Body of pancreas (tissue), 4 donors: Measurements from ENCODE around the gene RTL10. TPM values are rescaled to one million over a fixed set of nuclear protein-coding genes. Genes with fewer than 3 reads are reported as not detected.
A peak's percentile ranks its signal among the peaks of the same experiment; 100 is the strongest.

Source experiments
- ATAC-seq: fragments of 150-250 bp; one replicate; pipeline ENCODE4 v1.9.1; 2016
- DNase-seq, 4 donors: peaks; one replicate each; pipeline ENCODE4 v3.0.0-alpha.2; 2019
- H3K27ac ChIP-seq, 4 donors: fragments of 200-600 bp; sonication (generic); 1 replicate in 3 of 4; 2 replicates in 1 of 4; pipeline versions ENCODE4 v1.5.1 to v1.6.1; 2016 to 2019; ENCODE audit warnings: mild to moderate bottlenecking in 1 of 4, mixed read lengths in 1 of 4, moderate library complexity in 1 of 4
- H3K27me3 ChIP-seq, 2 donors: fragments of 200-600 bp; sonication (generic); one replicate each; pipeline ENCODE4 v1.6.0; 2016; ENCODE audit warnings: mild to moderate bottlenecking in 1 of 2
- H3K36me3 ChIP-seq, 2 donors: fragments of 200-600 bp; sonication (generic); replicated peaks in 1 of 2; 2 replicates each; pipeline ENCODE4 v1.5.1; 2016; ENCODE audit warnings: low read depth in 2 of 2; ENCODE audit not compliant: insufficient read depth in 1 of 2
- H3K4me1 ChIP-seq: fragments of 200-600 bp; sonication (generic); one replicate; pipeline ENCODE4 v1.6.0; 2016
- H3K4me3 ChIP-seq, 2 donors: fragments of 200-600 bp; sonication (generic); 1 replicate in 1 of 2; 2 replicates in 1 of 2; pipeline ENCODE4 v1.5.1; 2016 to 2019
- H3K9me3 ChIP-seq, 3 donors: fragments of 200-600 bp; sonication (generic); 1 replicate in 2 of 3; 2 replicates in 1 of 3; pipeline ENCODE4 v1.5.1; 2016
- CTCF ChIP-seq, 7 experiments: fragments of 450-650 bp in 4 of 7; fragments of 200-600 bp in 3 of 7; sonication (generic) in 3 of 7; IDR thresholded peaks; one replicate each; pipeline ENCODE4 v1.5.1; 2016 to 2019; ENCODE audit warnings: antibody characterized with exemption in 7 of 7
- POLR2A ChIP-seq, 3 donors: fragments of 450-650 bp; IDR thresholded peaks; one replicate each; pipeline ENCODE4 v1.6.1; 2016; ENCODE audit warnings: antibody characterized with exemption in 3 of 3, mild to moderate bottlenecking in 2 of 3
- WGBS, 2 donors: methylation state at CpG; one replicate each; pipeline ENCODE4 v1.1.5; 2017; 5-methylcytosine and 5-hydroxymethylcytosine counted together
- intact Hi-C: fragments of 100-400 bp; cut with DNase I; formaldehyde crosslinking; loops from one replicate; pipeline ENCODE4 v1.15.1; 2023
- total RNA-seq, 2 donors: library from RNA; depleted of rRNA; stranded (reverse); fragments of >200 nt; gene quantifications; one replicate each; pipeline ENCODE4 v1.1.0, GENCODE V29; 2016

RTL10 gene
- total RNA-seq, 2 donors from 2014 or later: 10.2 to 14.8 TPM

GRCh38 chr22:19882446-19883381, 28.0 kb upstream of the RTL10 start:
- H3K4me1 ChIP-seq: no peaks in the 10 kb centered on the region
- DNase-seq (peak in 2 of 4 donors; percentile 0 to 7), ATAC-seq (no peak)

GRCh38 chr22:19880786-19881569, 26.3 kb upstream of the RTL10 start:
- ATAC-seq (peak; percentile 31), DNase-seq (peak; percentile 10 to 35 (median 19))
- Histone ChIP-seq H3K36me3 (no peaks in the 10 kb centered on the region), H3K27ac (no peak overlapping the region), H3K4me1 (no peaks in the 10 kb centered on the region), H3K4me3 (no peak overlapping the region), H3K27me3 (no peaks in the 10 kb centered on the region), H3K9me3 (no peaks in the 10 kb centered on the region)
- intact Hi-C loops: no loop called here
- TF ChIP-seq CTCF (IDR thresholded peaks at IDR 0.05) (no peak), POLR2A (IDR thresholded peaks at IDR 0.05) (no peak)
- 79 to 91% methylated on average over 23 to 27 of the region's 27 CpGs for WGBS, 2 donors

More at GRCh38 chr22:19882446-19883381, 28.0 kb upstream of the RTL10 start:
- intact Hi-C loops: no loop called here
- Histone ChIP-seq H3K27me3 (no peaks in the 10 kb centered on the region), H3K36me3 (no peaks in the 10 kb centered on the region), H3K27ac (no peak overlapping the region), H3K4me3 (no peak overlapping the region), H3K9me3 (no peaks in the 10 kb centered on the region)
- WGBS, 2 donors: 81 to 82% methylated on average over 9 to 25 of the region's 26 CpGs
- no peak for TF ChIP-seq POLR2A (IDR thresholded peaks at IDR 0.05)
- TF ChIP-seq CTCF (IDR thresholded peaks at IDR 0.05): no peak

DNA sequence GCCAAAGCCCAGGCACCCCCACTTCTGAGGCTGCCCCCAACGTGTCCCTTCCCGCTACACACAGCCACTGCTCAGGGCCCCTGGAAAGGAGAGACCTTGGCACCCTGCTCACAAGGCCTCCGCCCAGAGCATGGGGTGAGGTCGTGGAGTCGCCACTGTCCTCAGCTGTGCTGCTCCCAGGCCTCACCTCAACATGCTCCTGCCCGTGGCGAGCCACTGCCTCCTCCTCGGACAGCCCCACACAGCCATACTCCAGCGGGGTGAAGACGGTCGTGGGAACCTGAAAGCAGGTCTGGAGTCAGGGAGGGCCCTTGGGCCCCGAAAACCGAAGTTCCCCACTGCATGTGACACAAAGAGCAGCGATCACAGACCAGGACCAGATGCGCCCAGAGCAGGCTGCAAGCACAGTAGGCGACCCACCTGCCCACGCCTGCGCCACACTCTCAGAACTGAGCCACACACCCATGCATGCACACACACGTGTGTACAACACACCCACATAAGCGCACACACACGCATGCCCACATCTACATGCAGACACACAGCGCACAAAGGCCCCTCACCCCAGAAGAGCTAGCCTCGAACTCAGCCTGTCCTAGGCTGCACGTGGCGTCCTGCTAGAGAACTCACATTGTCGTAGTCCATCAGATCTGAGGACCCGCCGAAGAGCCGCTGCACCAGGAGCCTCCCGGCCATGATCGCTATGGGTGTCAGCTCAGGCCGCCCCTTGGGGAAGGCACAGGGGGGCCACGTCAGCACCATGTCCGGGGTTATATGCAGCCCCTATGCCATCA, 25.5 kb upstream of the RTL10 start:
- DNase-seq (peak in 3 of 4 donors; percentile 3 to 8 (median 4)), ATAC-seq (no peak)
- no peaks in the 10 kb centered on the region for H3K4me1 ChIP-seq
- no peaks in the 10 kb centered on the region for H3K9me3 ChIP-seq
- H3K36me3 ChIP-seq: no peaks in the 10 kb centered on the region
- H3K27ac ChIP-seq: no peak overlapping the region
- no peaks in the 10 kb centered on the region for H3K27me3 ChIP-seq
- TF ChIP-seq POLR2A (IDR thresholded peaks at IDR 0.05) (no peak), CTCF (IDR thresholded peaks at IDR 0.05) (no peak)
- intact Hi-C loops: loop anchor here (5.0 kb wide), 1 partner anchor 38 kb away; no protein-coding TSS in a partner anchor
- 88 to 91% methylated on average over 23 to 33 of the region's 34 CpGs for WGBS, 2 donors
- no peak overlapping the region for H3K4me3 ChIP-seq

GRCh38 chr22:19879643-19879991, 24.9 kb upstream of the RTL10 start:
- peaks cover 2% of the 10 kb centered on the region for H3K4me1 ChIP-seq
- no peak overlapping the region for H3K4me3 ChIP-seq
- intact Hi-C loops: loop anchor here (5.0 kb wide), 1 partner anchor 37 kb away; no protein-coding TSS in a partner anchor
- no peaks in the 10 kb centered on the region for H3K9me3 ChIP-seq
- ATAC-seq: no peak
- WGBS, 2 donors: 78 to 90% methylated on average over 2 to 4 of the region's 4 CpGs
- no peaks in the 10 kb centered on the region for H3K27me3 ChIP-seq
- H3K36me3 ChIP-seq: no peaks in the 10 kb centered on the region
- peak in 3 of 4 donors; percentile 4 to 9 (median 9) for DNase-seq
- no peak overlapping the region for H3K27ac ChIP-seq
- TF ChIP-seq CTCF (IDR thresholded peaks at IDR 0.05): no peak
- TF ChIP-seq POLR2A (IDR thresholded peaks at IDR 0.05): no peak
